Measurements from ENCODE around the gene SLC12A7. TPM values are rescaled to one million over a fixed set of nuclear protein-coding genes. Genes with fewer than 3 reads are reported as not detected.
"Not testable (repeated sequence)": the region's sequence is repeated elsewhere in the genome, so short reads cannot be mapped to it uniquely, and the experiment has no call there.

SLC12A7 gene
- total RNA-seq, 1 experiment from 2014 or later: 48.2 TPM

GRCh38 chr5:1085391-1085790 lies 26.5 kb downstream of the SLC12A7 start:
- H3K79me2 ChIP-seq (ENCODE audit: low read length): no peaks in the 10 kb centered on the region
- no peak overlapping the region for H2AFZ ChIP-seq (ENCODE audit: low read length)
- intact Hi-C loops (cut with micrococcal nuclease): no loop called here
- no TSS peak for BruUV-seq (replicated peaks)
- POLR2A ChIA-PET (ENCODE audit: unreplicated experiment): no interaction called here
- H3K27me3 ChIP-seq (ENCODE audit: low read length): no peaks in the 10 kb centered on the region
- no peak overlapping the region for H3K4me3 ChIP-seq (ENCODE audit: low read length)
- no peak overlapping the region for H3K27ac ChIP-seq (ENCODE audit: low read length)
- H3K4me1 ChIP-seq (ENCODE audit: insufficient read depth, low read length): no peaks in the 10 kb centered on the region
- no peaks in the 10 kb centered on the region for H3K9me2 ChIP-seq (replicated peaks; ENCODE audit: low read length)
- no peak for TF ChIP-seq EZH2phosphoT487 (IDR thresholded peaks at IDR 0.05; ENCODE audit: borderline replicate concordance, low read length)
- TF ChIP-seq EZH2 (IDR thresholded peaks at IDR 0.05; ENCODE audit: low read length, unreplicated experiment): no peak
- no peak for TF ChIP-seq CTCF (conservative IDR thresholded peaks at IDR 0.05; ENCODE audit: low read depth, low read length)
- no peaks in the 10 kb centered on the region for H3K9me3 ChIP-seq (ENCODE audit: low read length)
- DNase-seq: no peak
- H3K9ac ChIP-seq (ENCODE audit: low read length): no peak overlapping the region
- ATAC-seq: no peak
- CTCF ChIA-PET: no interaction called here
- H4K20me1 ChIP-seq (ENCODE audit: low read length): no peaks in the 10 kb centered on the region
- no peaks in the 10 kb centered on the region for H3F3A ChIP-seq (ENCODE audit: low read length, unreplicated experiment)
- H3K36me3 ChIP-seq (ENCODE audit: low read depth, low read length): peaks cover 13% of the 10 kb centered on the region; the same call in 1 of the 2 replicates
- no peak overlapping the region for H3K4me2 ChIP-seq (ENCODE audit: low read length)

DNA sequence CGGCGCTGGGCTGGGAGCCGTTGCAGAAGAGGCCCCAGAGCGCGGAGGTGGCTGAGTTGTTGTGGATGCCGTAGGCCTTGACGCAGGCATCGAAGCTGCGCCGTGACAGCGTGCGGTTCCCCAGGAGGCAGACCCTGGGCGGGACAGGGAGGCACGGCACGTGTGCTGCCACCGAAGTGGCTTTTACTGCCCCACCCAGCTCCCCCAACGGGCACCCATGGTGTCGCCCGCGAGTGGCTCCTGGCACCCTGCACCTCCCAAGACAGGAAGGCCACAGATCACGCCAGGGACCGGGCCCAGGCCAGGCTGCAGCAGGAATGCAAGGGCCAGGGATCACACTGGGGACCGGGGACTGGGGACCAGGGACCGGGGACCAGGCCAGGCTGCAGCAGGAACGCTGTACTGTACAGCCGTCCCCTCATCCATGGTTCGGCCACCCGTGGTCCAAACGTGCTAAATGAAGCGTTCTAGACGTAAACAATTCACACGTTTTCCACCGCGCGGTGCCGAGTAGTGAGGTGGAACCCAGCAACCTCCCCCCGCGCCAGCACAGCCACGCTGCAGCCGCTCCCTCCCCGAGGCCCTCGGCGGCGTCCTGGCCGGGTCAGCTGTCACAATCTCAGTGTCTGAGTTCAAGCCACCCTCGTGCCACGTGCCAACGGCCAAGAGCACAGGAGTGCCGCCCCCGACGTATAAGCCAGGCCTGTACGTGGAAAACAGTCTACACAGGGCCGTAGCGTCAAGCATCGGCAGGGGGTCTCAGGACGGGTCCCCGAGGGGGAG lies 27.8 kb downstream of the SLC12A7 start:
- BruUV-seq (replicated peaks): no TSS peak
- H3K27me3 ChIP-seq (ENCODE audit: low read length): no peaks in the 10 kb centered on the region
- H3K4me2 ChIP-seq (ENCODE audit: low read length): no peak overlapping the region
- H3F3A ChIP-seq (ENCODE audit: low read length, unreplicated experiment): no peaks in the 10 kb centered on the region
- CTCF ChIA-PET: no interaction called here
- no peak overlapping the region for H3K4me3 ChIP-seq (ENCODE audit: low read length)
- no peak for TF ChIP-seq CTCF (conservative IDR thresholded peaks at IDR 0.05; ENCODE audit: low read depth, low read length)
- TF ChIP-seq EZH2phosphoT487 (IDR thresholded peaks at IDR 0.05; ENCODE audit: borderline replicate concordance, low read length): no peak
- TF ChIP-seq EZH2 (IDR thresholded peaks at IDR 0.05; ENCODE audit: low read length, unreplicated experiment): no peak
- no peak for ATAC-seq
- H4K20me1 ChIP-seq (ENCODE audit: low read length): no peaks in the 10 kb centered on the region
- H3K9me3 ChIP-seq (ENCODE audit: low read length): no peaks in the 10 kb centered on the region
- no peak overlapping the region for H3K27ac ChIP-seq (ENCODE audit: low read length)
- no peaks in the 10 kb centered on the region for H3K79me2 ChIP-seq (ENCODE audit: low read length)
- no peak overlapping the region for H2AFZ ChIP-seq (ENCODE audit: low read length)
- H3K4me1 ChIP-seq (ENCODE audit: insufficient read depth, low read length): no peaks in the 10 kb centered on the region
- no peaks in the 10 kb centered on the region for H3K9me2 ChIP-seq (replicated peaks; ENCODE audit: low read length)
- peaks cover 13% of the 10 kb centered on the region; the same call in 1 of the 2 replicates for H3K36me3 ChIP-seq (ENCODE audit: low read depth, low read length)
- no peak for DNase-seq
- intact Hi-C loops (cut with micrococcal nuclease): no loop called here
- POLR2A ChIA-PET (ENCODE audit: unreplicated experiment): no interaction called here
- no peak overlapping the region for H3K9ac ChIP-seq (ENCODE audit: low read length)

GRCh38 chr5:1083026-1083425 lies 28.8 kb downstream of the SLC12A7 start:
- H3K9me2 ChIP-seq (replicated peaks; ENCODE audit: low read length); intact Hi-C loops (cut with micrococcal nuclease); H3K27me3 ChIP-seq (ENCODE audit: low read length); H3K9ac ChIP-seq (ENCODE audit: low read length); H3K4me3 ChIP-seq (ENCODE audit: low read length); H4K20me1 ChIP-seq (ENCODE audit: low read length); ATAC-seq; CTCF ChIA-PET; POLR2A ChIA-PET (ENCODE audit: unreplicated experiment); BruUV-seq (replicated peaks); H3K79me2 ChIP-seq (ENCODE audit: low read length); H3K27ac ChIP-seq (ENCODE audit: low read length); H3K4me1 ChIP-seq (ENCODE audit: insufficient read depth, low read length); H3F3A ChIP-seq (ENCODE audit: low read length, unreplicated experiment); H2AFZ ChIP-seq (ENCODE audit: low read length); DNase-seq; H3K9me3 ChIP-seq (ENCODE audit: low read length); H3K4me2 ChIP-seq (ENCODE audit: low read length): not testable (repeated sequence)
- peaks cover 19% of the 10 kb centered on the region; the same call in 1 of the 2 replicates for H3K36me3 ChIP-seq (ENCODE audit: low read depth, low read length)

Data from PC-3 (cell line).